Stimulated activated CD4-positive, alpha-beta T cell treated with anti-CD3 and anti-CD28 coated beads, Interleukin-15, amount 100 ng/mL, for 1 hour (primary cell): ENCODE data around the gene SPIB.
A peak's percentile ranks its signal among the peaks of the same experiment; 100 is the strongest.
"Not testable (repeated sequence)": the region's sequence is repeated elsewhere in the genome, so short reads cannot be mapped to it uniquely, and the experiment has no call there.

Source experiments
- DNase-seq, 2 donors: peaks; one replicate each; pipeline ENCODE4 v3.0.0-alpha.2; 2020; ENCODE audit warnings: low read depth in 1 of 2, low spot score in 1 of 2

The SPIB gene

GRCh38 chr19:50435221-50435620 is 16.5 kb downstream of the SPIB start:
- DNase-seq = no peak

- DNase-seq = no peak
Measured at GRCh38 chr19:50435627-50436026, 16.9 kb downstream of the SPIB start.

- no peak for DNase-seq
Measured at GRCh38 chr19:50437862-50438449, 19.2 kb downstream of the SPIB start.

- not testable (repeated sequence) for DNase-seq
Measured at GRCh38 chr19:50439130-50439529, 20.4 kb downstream of the SPIB start.

GRCh38 chr19:50444059-50444458 is 25.3 kb downstream of the SPIB start:
- DNase-seq = no peak

GRCh38 chr19:50447053-50447452 is 28.3 kb downstream of the SPIB start:
- DNase-seq = no peak

- DNase-seq = no peak
Measured at GRCh38 chr19:50447750-50448149, 29.0 kb downstream of the SPIB start.

GRCh38 chr19:50449236-50449899 is 30.6 kb downstream of the SPIB start:
- no peak for DNase-seq

GRCh38 chr19:50450369-50451222 is 31.9 kb downstream of the SPIB start:
- DNase-seq = no peak

- no peak for DNase-seq
Measured at GRCh38 chr19:50451223-50451534, 32.4 kb downstream of the SPIB start.

GRCh38 chr19:50453243-50453642 is 34.5 kb downstream of the SPIB start:
- no peak for DNase-seq

GRCh38 chr19:50455992-50456391 is 37.3 kb downstream of the SPIB start:
- no peak for DNase-seq

- no peak for DNase-seq
Measured at GRCh38 chr19:50457300-50457699, 38.6 kb downstream of the SPIB start.

GRCh38 chr19:50458396-50459066 is 39.8 kb downstream of the SPIB start:
- no peak for DNase-seq

- DNase-seq = no peak
Measured at GRCh38 chr19:50459067-50459456, 40.3 kb downstream of the SPIB start.

GRCh38 chr19:50459638-50460037 is 40.9 kb downstream of the SPIB start:
- no peak for DNase-seq

- DNase-seq = no peak
Measured at GRCh38 chr19:50460161-50460765, 41.5 kb downstream of the SPIB start.

GRCh38 chr19:50461066-50461875 is 42.5 kb downstream of the SPIB start:
- peak; percentile 11 to 31 for DNase-seq

GRCh38 chr19:50462970-50463369 is 44.2 kb downstream of the SPIB start:
- no peak for DNase-seq

GRCh38 chr19:50464348-50464747 is 45.6 kb downstream of the SPIB start:
- no peak for DNase-seq

- DNase-seq = no peak
Measured at GRCh38 chr19:50465000-50465399, 46.3 kb downstream of the SPIB start.
